Stimulated activated CD4-positive, alpha-beta T cell treated with anti-CD3 and anti-CD28 coated beads, Interleukin-12 subunit alpha, Interleukin-12 subunit beta, amount 100 ng/mL, for 24 hours (primary cell): Measurements from ENCODE around the gene BMP10.

Source experiments
- DNase-seq, 2 experiments: peaks; one replicate each; pipeline ENCODE4 v3.0.0-alpha.2; 2020; ENCODE audit warnings: low read depth in 2 of 2

The BMP10 gene, protein sequence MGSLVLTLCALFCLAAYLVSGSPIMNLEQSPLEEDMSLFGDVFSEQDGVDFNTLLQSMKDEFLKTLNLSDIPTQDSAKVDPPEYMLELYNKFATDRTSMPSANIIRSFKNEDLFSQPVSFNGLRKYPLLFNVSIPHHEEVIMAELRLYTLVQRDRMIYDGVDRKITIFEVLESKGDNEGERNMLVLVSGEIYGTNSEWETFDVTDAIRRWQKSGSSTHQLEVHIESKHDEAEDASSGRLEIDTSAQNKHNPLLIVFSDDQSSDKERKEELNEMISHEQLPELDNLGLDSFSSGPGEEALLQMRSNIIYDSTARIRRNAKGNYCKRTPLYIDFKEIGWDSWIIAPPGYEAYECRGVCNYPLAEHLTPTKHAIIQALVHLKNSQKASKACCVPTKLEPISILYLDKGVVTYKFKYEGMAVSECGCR

GRCh38 chr2:68871159-68871764 is at the start of gene BMP10:
Gene BMP10 (minus strand): TSS chr2:68871397. CDS start chr2:68871358, 39 bp downstream.
- DNase-seq: no peak

GRCh38 chr2:68920481-68921170 is 49.4 kb upstream of the BMP10 start:
- DNase-seq: no peak

GRCh38 chr2:68918497-68918896 is 47.3 kb upstream of the BMP10 start:
- no peak for DNase-seq

DNA sequence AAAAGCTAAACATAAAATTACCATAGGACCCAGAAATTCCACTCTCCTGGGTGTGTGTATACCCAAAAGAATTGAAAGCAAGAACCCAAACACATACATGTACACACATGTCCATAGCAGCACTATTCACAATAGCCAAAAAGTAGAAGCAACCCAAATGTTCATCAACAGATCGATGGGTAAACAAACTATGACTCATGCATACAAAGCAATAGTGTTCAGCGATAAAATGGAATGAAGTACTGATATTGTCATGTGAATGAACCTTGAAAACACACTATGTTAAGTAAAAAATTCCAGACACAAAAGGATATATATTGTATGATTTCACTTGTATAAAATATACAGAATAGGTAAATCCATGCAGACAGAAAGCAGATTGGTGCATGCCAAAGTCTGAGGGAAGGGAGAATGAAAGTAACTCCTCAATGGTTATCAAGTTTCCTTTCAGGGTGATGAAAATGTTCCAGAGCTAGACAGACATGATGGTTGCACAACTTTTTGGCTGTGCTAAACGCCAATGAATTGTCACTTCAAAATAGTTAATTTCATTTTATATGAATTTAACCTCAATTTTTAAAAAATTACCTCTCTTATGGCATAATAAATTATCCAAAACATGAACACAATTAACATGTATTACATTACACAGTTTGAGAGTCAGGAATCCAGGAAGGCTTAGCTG is 46.0 kb upstream of the BMP10 start:
- DNase-seq: no peak

DNA sequence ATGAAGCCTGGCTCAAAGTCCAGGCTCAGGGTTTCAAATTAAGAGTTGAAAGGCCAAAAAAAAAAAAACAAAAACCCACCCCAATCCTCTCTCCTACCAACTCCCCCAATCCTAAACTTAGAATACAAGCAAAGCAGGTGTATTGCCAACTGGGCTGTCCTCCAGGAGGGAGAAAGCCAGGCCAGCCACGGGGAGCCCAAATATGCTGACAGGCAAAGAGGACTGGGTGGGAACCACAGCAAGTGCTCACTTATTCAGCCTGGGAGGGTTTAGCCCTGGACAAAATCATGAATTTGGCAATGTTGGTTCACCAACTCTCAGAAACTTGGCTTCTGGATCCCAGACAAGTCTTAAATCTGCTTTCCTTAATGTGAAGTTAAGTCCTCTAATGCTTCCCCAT is 45.0 kb upstream of the BMP10 start:
- no peak for DNase-seq

DNA sequence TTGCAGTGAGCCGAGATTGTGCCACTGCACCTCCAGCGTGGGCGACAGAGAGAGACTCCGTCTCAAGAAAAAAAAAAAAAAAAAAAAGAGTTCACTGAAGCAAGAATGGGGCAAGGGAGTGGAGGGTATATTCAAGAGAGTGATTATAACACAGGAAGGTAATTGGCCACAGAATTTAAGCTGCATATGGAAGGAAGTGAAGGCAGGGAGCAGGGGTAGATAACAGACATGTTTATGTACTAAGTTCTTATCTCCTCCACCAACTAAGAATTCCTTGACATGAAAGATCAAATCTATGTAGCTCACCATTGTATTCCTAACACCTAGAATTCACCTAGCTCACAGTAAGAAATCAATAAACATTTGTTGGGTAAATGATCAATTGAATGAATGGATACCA is 44.2 kb upstream of the BMP10 start:
- DNase-seq: no peak

- no peak for DNase-seq
Observed at GRCh38 chr2:68913359-68913758, 42.2 kb upstream of the BMP10 start.

DNA sequence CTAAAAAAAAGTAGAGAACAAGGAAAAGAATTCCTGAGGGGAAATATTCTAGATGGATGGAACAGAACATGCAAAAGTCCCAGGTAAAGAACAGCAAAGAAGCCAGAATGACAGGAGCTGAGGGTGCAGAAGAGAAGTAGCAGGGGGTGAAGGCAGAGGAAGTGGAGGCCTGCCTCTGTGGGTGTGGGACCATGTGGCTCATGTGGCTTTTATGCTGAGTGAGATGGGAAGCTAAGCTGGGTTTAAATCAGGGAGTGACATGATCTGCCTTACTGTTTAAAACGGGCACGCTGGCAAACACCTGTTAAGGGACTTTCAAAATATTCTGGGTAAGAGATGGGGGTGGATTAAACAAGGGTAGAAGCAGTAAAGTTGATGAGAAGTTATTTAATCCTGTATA is 41.5 kb upstream of the BMP10 start:
- DNase-seq: no peak

DNA sequence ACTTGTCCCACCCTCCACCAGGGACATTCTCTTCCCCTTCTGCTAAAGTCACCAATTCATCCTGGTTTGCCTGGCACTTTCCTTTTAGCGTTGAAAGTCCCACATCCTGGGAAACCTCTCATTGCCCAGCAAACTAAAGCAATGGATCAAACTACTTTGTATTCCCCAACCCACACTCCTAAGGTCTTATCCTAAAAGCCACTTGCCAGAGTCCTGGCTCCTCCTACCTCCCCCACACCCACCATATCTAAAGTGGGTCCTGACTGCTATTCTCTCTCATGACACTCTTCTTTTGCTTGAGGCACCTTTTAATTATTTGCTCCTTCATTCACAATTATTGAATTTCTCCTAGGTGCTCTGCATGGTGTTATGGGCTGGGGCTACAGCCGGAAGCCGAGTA is 40.9 kb upstream of the BMP10 start:
- no peak for DNase-seq

DNA sequence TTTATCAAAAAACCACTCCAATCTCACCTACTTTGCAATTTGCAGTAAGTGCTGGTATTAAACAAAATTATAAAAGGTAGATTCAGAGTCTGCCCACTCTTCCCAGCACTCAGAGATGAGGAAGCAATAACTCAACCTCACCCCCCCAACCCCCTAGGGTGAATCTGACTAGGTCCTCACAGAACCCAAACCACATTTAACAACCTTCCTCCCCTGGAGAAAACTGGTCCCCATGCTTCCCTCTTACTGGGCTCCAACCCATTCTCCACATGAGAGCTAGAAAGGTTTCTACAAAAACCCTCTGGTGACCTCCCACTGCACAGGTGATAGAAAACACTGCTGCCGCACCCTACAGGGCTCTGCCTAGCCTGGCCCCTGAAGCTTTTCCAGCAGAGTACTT is 40.5 kb upstream of the BMP10 start:
- DNase-seq: no peak

GRCh38 chr2:68911246-68911645 is 40.0 kb upstream of the BMP10 start:
- no peak for DNase-seq

GRCh38 chr2:68909793-68910674 is 38.8 kb upstream of the BMP10 start:
- DNase-seq: peak; percentile 44 to 81

DNA sequence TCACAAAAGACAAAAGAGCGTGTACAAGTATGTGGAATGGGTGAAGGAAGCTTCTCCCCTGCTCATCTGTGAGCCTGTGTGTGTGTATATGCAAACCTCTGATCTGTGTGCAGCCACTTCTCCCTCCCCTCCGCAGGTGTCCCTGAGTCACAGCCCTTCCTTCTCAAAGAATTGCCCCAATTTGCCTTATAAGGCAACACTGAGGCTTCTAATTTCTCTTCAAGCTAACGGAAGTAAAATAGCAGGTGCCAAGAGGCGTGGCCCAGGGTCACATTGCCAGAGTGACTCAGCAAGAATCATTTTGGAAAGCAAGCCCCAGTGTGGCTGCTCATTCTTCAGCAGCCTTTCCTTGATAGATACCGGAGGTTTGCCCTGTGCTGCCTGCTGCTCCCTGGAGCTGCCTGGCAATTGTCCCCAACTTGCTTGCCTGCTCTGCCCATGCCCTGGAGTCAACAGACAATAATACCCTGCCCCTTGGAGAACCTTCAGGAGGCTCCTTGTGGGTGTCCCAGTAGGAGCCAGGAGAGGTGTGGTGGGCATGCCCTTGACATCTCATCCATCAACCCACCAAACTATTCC is 37.3 kb upstream of the BMP10 start:
- peak; percentile 64 to 77 for DNase-seq

DNA sequence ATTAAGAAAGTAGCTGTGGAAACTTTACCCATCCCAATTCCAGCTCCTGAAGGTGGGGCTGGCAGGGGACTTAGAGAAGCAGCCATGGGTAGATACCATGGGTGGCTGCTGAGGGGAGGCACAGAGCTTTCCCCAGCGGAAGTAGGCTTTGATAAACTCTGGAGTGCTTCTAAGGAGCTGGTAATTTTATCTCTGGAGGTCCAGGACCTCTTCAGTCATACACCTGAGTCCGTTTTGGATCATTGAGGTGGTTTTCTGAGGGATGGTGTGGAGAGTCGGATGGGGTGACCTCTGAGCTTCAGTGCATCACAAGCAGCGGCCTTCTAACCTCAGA is 36.7 kb upstream of the BMP10 start:
- no peak for DNase-seq

DNA sequence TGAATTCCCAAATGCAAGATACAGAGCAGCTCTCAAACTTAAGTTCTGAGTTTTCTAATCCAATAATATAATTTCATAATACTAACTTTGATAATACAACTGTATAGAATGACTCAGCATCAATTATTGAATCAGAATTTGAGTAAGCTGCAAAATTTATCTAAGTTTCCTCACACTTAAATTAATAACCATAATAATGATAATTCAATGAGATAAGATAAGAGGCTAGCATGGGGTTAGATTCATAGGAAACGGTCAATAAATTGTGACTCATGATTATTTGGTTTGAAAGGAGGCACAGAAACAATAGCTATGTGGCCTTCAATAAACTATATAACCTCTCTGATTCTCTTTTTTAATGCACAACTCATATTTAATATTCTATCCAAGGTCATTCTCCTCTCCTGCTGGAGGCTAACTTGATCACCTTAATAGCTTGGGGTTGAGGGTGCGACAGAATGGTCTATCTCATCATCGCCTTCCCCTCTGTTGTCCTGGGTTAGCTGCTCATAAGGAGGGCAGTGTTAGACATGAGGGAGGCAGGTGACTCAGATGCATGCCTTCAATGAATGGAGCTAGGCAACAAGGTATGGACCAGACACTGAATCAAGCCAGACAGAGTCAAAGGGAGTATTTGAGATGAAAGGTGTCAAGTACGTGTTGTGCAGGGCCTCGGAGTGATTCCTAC is 36.2 kb upstream of the BMP10 start:
- DNase-seq: no peak

GRCh38 chr2:68906716-68907115 is 35.5 kb upstream of the BMP10 start:
- DNase-seq: no peak

DNA sequence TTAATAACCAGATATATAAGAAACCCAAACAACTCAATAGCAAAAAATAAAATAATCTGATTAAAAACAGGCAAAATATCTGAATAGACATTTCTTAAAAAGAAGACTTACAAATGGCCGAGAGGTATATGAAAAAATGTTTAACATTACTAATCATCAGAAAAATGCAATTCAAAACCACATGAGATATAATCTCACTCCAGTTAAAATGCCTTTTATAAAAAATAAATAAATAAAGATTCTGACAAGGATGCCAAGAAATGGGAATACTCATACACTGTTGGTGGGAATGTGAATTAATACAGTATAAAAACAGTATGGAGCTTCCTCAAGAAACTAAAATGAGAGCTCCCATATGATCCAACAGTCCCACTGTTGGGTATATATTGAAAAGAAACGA is 33.9 kb upstream of the BMP10 start:
- no peak for DNase-seq

GRCh38 chr2:68901561-68901960 is 30.4 kb upstream of the BMP10 start:
- no peak for DNase-seq

DNA sequence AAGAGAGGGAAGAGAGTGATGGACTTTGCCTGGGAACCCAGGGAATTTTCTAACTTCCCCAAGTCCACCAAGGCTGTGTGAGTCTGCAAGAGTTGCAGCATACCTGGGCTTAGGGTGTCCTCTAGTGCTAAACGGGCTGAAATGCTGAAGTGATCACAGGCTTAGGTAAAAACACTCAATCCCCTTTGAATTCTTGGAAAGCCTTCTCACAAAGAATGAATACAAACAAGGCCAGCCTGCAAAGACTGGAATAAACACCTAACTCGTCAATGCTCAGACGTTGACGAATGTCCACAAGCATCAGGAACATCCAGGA is 30.0 kb upstream of the BMP10 start:
- no peak for DNase-seq

DNA sequence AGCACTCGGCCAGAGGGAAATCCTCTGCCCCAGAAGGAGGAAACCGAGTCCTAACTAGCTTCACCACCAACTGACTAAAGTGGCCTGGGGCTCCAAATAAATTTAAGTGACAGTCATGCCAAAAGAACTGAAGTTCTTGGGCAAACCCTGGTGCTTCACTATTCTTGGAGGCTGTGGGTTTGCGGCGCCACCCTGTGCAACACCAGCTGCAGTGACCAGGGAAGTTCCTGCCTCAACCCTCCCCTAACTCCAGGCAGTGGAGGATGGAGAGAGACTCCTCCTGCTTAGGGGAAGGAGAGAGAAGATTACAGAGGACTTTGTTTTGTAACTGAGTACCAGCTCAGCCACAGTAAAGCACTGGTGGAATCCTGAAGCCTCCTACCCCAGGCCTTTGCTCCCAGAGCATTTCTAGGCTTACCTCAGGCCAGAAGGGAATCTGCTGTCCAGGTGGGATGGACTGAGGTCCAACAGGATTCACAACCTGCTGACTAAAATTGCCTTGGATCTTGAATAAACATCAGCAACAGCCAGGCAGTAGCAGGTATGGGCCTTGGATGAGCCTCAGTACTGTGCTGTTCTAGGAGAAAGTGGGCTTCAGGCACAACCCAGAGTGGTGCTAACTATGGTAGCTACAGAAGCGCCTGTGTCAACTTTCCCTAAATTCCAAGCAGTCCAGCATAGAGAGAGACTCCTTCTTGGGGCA is 29.4 kb upstream of the BMP10 start:
- no peak for DNase-seq
